Posterior cingulate gyrus (tissue), 11 donors: ENCODE results near the gene SLC22A13.
"Not testable (repeated sequence)": the region's sequence is repeated elsewhere in the genome, so short reads cannot be mapped to it uniquely, and the experiment has no call there.

Experiments
- DNase-seq, 10 donors: peaks; one replicate each; pipeline versions ENCODE4 v3.0.0 to v3.0.0-alpha.2; 2020 to 2021; ENCODE audit warnings: mixed read lengths in 3 of 10
- intact Hi-C: fragments of 100-400 bp; cut with DNase I; formaldehyde crosslinking; loops from one replicate; pipeline ENCODE4 v1.15.1; 2023

The SLC22A13 gene

GRCh38 chr3:38264353-38264771, 1.2 kb upstream of the SLC22A13 start:
- DNase-seq, result peak in 1 of 10 donors; percentile 68
- intact Hi-C loops, result no loop called here

DNA sequence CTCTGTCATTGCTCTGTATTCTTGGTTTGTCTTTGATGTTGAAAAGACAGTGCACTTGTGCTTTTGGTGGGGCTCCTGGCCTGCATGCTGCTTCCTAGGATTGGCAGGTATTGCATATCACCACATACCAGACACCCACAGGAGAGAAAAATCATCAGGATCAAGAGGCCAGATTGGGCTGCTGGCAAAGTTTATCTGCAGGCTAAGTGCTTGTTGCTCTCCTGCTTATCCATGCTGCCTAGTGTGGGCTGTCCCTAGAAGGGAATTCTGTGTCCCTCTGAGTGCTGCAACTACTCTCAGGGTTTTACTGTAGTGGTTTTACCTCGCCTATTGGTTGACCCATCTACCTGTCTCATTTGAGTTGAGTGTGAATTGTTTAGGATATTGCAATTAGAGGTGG, 833 bp upstream of the SLC22A13 start:
- DNase-seq, result no peak
- intact Hi-C loops, result no loop called here

DNA sequence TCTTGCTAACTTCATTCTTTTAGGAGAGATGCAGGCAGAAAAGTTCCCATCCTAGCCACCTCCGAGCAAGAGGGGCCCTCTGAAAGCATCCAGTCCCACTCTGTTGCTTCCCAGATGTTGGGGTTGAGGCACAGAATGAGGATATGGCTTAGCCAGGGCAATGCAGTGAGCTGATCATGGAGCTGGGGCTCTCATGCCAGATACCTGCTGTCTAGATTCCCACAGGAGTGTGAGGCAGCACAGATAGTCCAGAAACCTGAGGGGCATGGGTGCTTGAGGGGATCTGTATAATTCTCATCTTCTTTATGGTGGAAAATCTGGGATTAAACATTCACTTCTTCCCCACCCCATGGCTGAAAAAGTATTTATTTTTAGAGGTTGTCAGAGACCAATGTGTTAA, 1.2 kb downstream of the SLC22A13 start:
- no peak for DNase-seq
- intact Hi-C loops, result no loop called here

- intact Hi-C loops, result no loop called here
- no peak for DNase-seq
Measured at GRCh38 chr3:38267662-38268061, 2.0 kb downstream of the SLC22A13 start.

DNA sequence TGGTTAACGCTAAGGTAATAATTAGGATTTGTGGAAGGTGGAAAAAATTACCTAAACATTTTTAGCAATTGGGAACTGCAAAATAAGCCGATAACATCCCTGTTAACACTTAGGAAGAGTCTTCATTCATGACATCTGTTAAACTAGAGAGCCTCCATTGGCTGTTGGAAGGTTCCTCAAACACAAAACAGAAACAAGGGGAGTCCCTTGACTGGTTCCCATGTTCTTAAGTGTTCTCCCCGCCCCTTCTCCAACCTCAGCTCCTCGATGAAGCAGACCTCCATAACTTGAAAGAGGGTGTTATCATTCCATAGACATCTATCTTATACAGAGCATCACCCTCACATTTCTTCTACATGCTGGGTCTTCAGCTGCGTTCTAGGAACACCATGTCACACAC, 2.5 kb downstream of the SLC22A13 start:
- intact Hi-C loops, result no loop called here
- no peak for DNase-seq

GRCh38 chr3:38268522-38268921, 2.9 kb downstream of the SLC22A13 start:
- intact Hi-C loops, result no loop called here
- no peak for DNase-seq

- no peak for DNase-seq
- intact Hi-C loops, result no loop called here
Measured at GRCh38 chr3:38270606-38271005, 5.0 kb downstream of the SLC22A13 start.

DNA sequence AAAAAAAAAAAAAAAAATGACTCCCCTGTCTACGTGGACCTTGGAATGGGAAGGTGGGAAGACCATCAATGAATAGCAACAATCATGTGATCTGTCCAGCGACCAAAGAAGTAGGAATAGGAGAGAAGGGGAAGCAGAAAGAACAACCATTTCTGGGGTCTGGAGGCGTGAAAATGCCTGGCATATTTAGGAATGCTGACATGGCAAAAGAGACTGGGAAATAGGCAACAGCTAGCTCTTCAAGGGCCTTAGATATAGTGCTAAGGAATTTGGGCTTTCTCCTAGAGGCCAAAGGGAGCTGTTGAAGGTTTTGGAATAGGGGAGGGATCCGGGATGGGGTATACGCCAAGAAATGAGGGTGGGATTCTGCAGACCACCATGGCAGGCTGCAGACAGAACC, 5.9 kb downstream of the SLC22A13 start:
- no peak for DNase-seq
- intact Hi-C loops, result no loop called here

GRCh38 chr3:38274864-38275649, 9.4 kb downstream of the SLC22A13 start:
- intact Hi-C loops, result no loop called here
- DNase-seq, result peak in 1 of 10 donors; percentile 79

GRCh38 chr3:38275658-38276057, 10.0 kb downstream of the SLC22A13 start:
- intact Hi-C loops, result no loop called here
- DNase-seq, result no peak

GRCh38 chr3:38276081-38276916, 10.7 kb downstream of the SLC22A13 start:
- intact Hi-C loops, result no loop called here

DNA sequence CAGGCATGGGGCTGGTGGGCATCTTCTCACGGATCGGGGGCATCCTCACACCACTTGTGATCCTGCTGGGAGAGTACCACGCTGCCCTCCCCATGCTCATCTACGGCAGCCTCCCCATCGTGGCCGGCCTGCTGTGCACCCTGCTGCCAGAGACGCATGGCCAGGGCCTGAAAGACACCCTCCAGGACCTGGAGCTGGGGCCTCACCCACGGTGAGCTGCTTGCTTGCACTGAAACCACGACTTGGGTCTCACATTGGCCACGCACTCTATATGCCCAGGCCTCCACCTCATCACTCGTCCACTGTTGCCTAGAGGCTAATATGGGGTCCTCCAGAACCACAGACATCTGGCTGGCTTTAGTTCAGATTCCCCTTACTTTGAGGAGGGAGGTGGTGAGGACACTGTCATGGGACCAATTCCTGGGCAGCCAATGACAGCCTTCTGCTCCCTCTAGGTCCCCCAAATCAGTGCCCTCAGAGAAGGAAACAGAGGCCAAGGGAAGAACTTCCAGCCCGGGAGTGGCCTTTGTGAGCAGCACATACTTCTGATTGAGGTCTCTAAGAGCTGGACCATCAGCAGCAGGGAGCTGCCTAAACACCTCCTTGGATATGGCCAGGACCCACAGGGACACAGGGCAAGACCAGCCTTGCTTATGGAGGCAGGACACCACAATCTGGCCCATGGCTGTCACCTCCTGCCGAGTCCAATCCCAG, 11.5 kb downstream of the SLC22A13 start:
- no peak for DNase-seq
- intact Hi-C loops, result no loop called here

More at GRCh38 chr3:38276081-38276916, 10.7 kb downstream of the SLC22A13 start:
- no peak for DNase-seq

DNA sequence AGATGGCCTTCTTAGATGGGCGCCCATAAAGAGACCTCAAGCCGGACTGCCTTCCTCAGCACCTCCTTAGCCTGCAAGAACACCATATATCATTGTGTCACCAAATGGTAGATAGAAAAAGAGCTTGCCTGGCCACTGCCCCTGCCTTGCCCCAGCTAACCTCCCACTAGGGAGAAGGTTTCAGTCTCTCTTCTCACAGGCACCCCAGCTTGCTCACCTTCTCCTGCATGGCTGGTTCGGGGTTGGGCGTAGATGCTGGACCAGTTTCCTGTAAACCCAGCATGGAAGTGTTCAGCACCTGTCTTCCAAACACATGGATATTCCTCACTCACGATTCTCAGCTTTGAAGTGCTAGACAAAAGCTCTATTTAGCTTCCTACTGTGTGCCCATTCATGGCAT, 13.2 kb downstream of the SLC22A13 start:
- DNase-seq, result no peak
- intact Hi-C loops, result no loop called here

- intact Hi-C loops, result no loop called here
- DNase-seq, result no peak
Measured at GRCh38 chr3:38281895-38282686, 16.5 kb downstream of the SLC22A13 start, which contains the start of gene SLC22A14. SLC22A14 (plus strand) TSS chr3:38282294; CDS start chr3:38306027, 23,733 bp downstream.

GRCh38 chr3:38283810-38284755, 18.5 kb downstream of the SLC22A13 start:
- intact Hi-C loops, result no loop called here
- DNase-seq, result no peak

DNA sequence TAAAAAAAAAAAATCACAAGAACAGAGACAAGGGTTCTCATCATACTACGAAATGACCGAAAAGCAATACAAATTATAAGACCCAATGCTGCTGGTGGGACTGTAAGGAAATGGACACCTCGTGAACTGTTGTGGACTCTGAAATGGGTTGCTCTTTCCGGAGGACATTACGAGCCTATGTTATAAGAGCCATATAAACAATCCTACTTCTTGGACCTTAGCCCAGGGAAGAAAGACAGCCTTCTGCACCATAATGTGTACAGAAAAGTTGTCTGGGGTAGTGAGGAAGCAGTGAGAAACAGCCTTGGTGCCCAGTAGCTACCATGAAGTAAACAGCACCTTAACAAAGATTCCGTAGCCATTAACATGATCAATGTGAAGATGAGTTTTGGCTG, 19.1 kb downstream of the SLC22A13 start:
- intact Hi-C loops, result no loop called here

GRCh38 chr3:38289286-38290217, 23.9 kb downstream of the SLC22A13 start:
- not testable (repeated sequence) for DNase-seq

More for the DNA sequence above, 19.1 kb downstream of the SLC22A13 start:
- no peak for DNase-seq

DNA sequence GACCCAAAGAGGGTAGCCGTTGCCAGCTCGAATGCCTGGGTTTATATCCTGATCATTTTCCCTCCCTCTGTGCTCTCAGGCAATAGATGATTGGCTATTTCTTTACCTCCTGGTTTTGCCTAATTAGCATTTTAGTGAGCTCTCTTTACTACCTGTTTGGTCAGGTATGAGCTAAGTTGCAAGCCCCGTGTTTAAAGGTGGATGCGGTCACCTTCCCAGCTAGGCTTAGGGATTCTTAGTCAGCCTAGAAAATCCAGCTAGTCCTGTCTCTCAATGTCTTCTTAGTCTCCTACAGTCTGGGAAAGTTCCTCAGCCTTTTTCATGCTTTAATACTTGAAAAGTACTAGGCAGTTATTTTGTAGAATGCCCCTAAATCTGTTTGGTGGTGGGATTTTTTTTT, 31.4 kb downstream of the SLC22A13 start:
- intact Hi-C loops, DNase-seq: not testable (repeated sequence)

More at GRCh38 chr3:38289286-38290217, 23.9 kb downstream of the SLC22A13 start:
- intact Hi-C loops, result not testable (repeated sequence)
